Midbrain (tissue), 1 donor: Measurements from ENCODE around the gene SYT3.
"Not testable (repeated sequence)": the region's sequence is repeated elsewhere in the genome, so short reads cannot be mapped to it uniquely, and the experiment has no call there.

Experiments used
- DNase-seq: peaks from one replicate; lab custom pipeline; 2025; lab: John Stamatoyannopoulos, UW

SYT3 gene

GRCh38 chr19:50636317-50637085, 3.2 kb downstream of the SYT3 start:
- no peak for DNase-seq

GRCh38 chr19:50633973-50634372, 5.7 kb downstream of the SYT3 start:
- DNase-seq: no peak

GRCh38 chr19:50633359-50633758, 6.3 kb downstream of the SYT3 start:
- DNase-seq: no peak

GRCh38 chr19:50632151-50632835, 7.4 kb downstream of the SYT3 start:
- no peak for DNase-seq

- DNase-seq: no peak
Observed at GRCh38 chr19:50629801-50630200, 9.9 kb downstream of the SYT3 start.

- no peak for DNase-seq
Observed at GRCh38 chr19:50629194-50629593, 10.5 kb downstream of the SYT3 start.

- DNase-seq: no peak
Observed at GRCh38 chr19:50628551-50628950, 11.1 kb downstream of the SYT3 start.

- DNase-seq: no peak
Observed at GRCh38 chr19:50628146-50628545, 11.5 kb downstream of the SYT3 start.

GRCh38 chr19:50626795-50627194, 12.9 kb downstream of the SYT3 start:
- no peak for DNase-seq

- DNase-seq: no peak
Observed at GRCh38 chr19:50626011-50626410, 13.7 kb downstream of the SYT3 start.

GRCh38 chr19:50624949-50625600, 14.6 kb downstream of the SYT3 start:
- no peak for DNase-seq

- not testable (repeated sequence) for DNase-seq
Observed at GRCh38 chr19:50620394-50620906, 19.2 kb downstream of the SYT3 start.

- not testable (repeated sequence) for DNase-seq
Observed at GRCh38 chr19:50619184-50619583, 20.5 kb downstream of the SYT3 start.

GRCh38 chr19:50618379-50618778, 21.3 kb downstream of the SYT3 start:
- DNase-seq: not testable (repeated sequence)

- DNase-seq: not testable (repeated sequence)
Observed at GRCh38 chr19:50612504-50613404, 26.9 kb downstream of the SYT3 start.

GRCh38 chr19:50607874-50608785, 31.6 kb downstream of the SYT3 start:
- peak; percentile 96 for DNase-seq

- DNase-seq: no peak
Observed at GRCh38 chr19:50607388-50607787, 32.3 kb downstream of the SYT3 start.

- DNase-seq: peak; percentile 42
Observed at GRCh38 chr19:50606059-50606836, 33.4 kb downstream of the SYT3 start.

- not testable (repeated sequence) for DNase-seq
Observed at GRCh38 chr19:50604264-50605073, 35.2 kb downstream of the SYT3 start.
